CD4-positive, alpha-beta T cell treated with Interleukin-17A for 1 hour (primary cell): ENCODE results near the gene SPSB1.

Experiments
- DNase-seq: peaks from one replicate; pipeline ENCODE4 v3.0.0-alpha.2; 2020

Gene SPSB1

DNA sequence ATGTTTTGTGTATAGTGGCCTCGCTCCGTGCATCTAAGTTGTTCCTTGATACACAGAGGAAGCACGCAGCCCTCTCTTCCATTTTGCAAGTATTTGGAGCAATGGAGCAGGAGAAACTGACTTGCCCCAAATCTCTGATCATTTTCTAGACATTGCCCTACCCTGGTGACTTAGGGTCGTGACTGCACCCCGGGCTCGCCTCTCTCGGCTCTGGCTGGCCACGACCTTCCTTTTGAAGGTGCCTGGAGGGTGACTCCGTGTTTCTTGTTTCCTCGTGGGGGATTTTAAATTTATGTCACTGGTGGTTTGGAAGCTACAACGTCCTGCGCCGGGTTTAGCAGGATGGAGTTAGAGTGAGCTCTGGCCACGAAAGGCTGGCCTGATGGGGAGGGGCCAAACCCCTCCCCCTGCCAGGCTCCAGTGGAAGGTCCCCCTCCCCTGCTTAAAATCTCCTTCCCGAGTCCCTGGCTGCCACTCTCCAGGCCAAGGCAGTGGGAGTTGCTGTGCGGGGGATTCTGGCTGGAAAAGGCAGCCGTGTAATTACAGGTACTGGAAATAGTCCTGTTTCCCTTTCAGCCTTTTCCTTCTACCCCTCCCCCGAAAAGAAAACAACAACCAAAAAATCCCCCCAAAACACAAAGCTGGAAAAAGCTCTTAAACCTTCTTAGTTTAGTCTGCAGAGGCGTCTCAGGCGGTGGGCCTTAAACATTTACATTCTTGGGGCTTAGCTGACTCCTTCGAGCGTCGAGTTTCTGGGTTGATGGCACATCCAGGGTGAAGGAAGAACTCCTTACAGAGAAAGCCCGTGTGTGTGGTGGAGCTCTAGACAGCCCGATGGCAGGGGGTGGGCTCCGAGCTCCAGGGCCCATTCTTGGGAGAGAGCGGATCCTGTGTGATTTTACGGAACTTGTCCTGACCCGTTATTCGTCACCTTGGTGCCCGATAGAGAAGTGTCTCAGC, 28.1 kb downstream of the SPSB1 start:
- no peak for DNase-seq

DNA sequence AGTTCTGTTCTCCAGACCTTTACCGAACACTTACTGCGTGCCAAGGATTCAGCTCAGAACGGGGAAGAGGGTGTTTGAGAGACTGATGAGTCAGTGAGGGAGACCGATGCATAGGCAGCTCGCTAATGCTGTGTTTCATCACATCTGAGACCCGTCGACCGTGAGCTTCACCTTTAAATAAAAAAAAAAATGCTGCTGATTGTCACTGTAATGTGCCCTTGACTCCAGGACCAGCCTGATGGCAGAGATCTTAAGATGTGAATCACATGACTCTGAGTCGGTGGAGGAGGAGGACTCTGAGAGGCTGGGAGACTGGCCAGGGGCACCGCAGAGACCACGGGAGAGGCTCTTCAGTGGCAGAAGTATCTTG, 28.8 kb downstream of the SPSB1 start:
- no peak for DNase-seq

- no peak for DNase-seq
Measured at GRCh38 chr1:9321986-9322660, 29.4 kb downstream of the SPSB1 start.

DNA sequence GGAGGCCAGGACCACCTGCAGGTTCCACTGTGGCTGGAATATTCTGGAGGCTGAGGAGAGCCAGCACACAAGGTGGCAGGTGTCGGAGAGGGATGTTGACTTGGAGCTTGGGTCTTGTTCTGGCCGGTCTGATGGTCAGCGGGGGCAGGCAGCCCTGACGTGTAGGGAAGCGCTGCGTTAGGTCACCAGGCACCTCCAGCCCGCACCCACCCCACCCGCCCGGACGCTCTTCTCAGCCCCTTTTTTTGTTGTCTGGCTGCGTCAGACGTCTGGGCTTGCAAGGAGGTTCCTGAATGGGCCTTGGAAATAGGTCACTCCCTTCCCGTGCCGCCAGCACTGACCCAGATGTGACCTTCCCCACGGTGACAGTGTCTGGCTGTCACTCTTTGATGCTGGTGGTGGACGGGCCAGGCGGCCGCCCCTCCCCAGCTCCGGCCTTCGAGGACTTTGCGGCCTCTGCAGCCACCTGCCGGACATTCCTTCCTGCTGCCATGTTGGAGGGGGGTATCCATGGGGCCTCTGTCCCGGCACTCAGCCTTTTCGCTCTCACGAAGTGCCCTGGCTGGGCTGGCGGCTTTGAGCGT, 30.1 kb downstream of the SPSB1 start:
- DNase-seq: no peak

DNA sequence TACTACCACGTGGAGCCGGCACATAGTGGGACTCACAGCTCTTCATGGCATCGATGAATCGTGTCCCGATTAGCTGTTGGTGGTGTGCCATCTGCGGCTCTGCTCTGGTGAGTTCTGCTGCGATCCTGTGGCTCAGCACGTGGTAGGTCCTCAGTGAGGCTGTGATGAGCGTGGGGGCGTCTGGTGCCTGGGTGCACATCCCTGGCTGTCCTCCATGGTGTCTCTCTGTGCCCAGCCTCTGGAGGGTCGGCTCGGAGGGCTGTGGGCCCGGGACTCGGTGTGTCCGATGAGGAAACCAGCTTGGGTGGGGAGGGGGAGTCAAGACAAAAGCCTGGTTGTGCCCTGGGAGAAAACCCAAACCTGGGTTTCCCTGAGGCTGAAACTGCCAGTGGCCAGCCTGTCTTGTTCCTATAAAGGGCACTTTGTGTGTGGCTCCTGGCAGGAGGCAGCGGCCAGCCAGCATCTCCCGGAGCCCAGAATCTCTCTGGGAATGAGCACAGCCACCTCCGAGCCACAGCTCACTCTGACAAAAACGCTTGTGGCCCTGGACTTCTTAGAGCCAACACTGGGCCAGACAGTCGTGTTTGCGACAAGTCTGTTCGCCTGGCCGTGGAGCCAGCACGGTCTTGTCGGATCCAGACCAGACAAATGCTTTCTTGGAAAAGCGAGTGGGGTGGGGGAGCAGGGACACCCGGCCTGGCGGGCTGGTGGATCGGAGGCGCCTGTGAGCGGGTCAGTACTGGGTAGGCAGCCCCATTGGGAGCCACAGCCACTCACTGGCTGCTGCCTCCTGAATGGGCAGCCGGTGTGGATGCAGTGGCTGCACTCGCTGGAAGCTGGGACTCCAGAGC, 31.8 kb downstream of the SPSB1 start:
- DNase-seq: no peak

DNA sequence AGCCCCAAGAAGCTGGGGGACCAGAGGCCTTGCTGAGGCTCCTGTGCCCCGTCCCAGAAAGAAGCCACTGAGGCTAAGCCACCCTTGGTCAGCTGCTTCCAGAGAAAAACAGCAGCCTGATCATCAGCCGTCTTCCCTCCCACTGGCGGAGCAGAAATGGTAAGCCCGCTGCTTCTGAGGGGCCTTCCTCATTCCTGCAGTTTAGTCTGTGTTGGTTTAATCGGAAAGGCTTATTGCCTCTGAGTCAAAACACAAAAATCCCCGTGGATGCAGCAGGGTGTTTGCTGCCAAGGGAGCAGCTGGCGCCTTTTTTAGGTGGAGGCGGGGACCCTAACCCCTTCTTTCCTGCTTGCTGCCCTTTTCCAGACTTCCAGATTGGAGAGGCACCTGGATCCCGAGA, 33.9 kb downstream of the SPSB1 start:
- no peak for DNase-seq

GRCh38 chr1:9328201-9328600, 35.5 kb downstream of the SPSB1 start:
- no peak for DNase-seq

DNA sequence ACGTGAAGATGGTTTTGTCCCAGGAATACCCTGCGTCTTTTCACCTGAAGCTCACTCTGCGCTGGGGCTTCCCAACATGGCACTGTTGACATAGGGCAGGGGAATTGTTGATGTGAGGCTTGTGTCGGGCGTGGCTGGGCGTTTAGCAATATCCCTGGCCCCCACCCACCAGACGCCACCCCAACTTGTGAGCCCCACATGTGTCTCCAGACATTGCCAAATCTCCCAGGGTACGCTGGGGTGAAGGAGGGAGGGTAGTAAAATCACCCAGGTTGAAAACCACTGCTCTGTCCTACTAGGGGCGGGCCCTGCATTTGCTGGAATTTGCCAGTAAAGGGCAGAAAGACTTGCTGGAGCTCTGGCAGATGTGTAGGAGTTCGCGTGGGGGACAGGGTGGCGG, 36.0 kb downstream of the SPSB1 start:
- DNase-seq: no peak

DNA sequence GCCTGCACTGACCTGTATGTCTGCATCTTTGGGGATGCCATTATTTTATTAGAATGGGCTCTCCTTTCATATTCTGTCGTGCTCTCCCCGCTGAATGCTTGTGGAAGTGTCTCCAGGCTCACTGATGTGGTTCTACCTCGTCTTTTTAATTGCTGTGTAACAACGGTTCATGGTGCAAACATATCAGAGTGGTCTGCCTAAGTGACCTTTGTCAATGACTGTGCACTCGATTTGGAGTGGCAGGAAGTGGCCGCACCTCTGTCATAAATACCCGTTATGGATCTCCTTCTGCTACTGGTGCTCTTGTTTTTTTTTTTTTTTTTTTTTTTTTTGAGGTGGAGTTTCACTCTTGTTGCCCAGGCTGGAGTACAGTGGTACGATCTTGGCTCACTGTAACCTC, 38.3 kb downstream of the SPSB1 start:
- no peak for DNase-seq

DNA sequence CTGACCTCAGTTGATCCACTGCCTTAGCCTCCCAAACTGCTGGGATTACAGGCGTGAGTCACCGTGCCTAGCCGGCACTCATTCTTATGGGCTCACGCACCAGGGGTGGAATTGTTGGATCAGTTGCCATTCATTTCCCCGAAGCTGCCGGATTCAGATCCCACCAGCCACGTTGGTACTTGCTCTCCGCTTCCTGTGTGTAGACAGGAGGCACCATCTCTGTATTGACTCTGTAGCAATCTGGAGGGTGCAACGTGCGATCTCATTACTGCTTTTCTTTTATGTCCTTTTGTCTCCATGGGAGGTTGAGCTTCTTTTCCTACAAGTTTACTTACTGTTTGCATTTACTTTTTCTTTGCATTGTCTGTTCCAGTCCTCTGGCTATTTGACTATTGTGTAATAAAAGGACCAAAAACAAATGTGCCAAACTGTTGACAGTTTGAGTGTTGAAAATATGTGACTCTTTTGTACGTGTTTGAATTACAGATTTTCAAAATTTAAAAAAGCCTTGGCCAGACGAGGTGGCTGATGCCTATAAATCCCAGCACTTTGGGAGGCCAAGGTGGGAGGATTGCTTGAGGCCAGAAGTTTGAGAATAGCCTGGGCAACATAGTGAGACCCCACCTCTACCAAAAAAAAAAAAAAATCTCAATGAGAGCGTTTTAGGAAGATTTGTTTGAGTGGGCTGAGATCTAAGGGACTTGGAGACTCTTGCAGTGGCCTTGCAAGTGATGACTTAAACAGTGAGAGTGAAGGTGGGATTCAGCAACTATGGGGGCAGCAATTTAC, 39.1 kb downstream of the SPSB1 start:
- no peak for DNase-seq

GRCh38 chr1:9332513-9333143, 39.9 kb downstream of the SPSB1 start:
- DNase-seq: no peak

DNA sequence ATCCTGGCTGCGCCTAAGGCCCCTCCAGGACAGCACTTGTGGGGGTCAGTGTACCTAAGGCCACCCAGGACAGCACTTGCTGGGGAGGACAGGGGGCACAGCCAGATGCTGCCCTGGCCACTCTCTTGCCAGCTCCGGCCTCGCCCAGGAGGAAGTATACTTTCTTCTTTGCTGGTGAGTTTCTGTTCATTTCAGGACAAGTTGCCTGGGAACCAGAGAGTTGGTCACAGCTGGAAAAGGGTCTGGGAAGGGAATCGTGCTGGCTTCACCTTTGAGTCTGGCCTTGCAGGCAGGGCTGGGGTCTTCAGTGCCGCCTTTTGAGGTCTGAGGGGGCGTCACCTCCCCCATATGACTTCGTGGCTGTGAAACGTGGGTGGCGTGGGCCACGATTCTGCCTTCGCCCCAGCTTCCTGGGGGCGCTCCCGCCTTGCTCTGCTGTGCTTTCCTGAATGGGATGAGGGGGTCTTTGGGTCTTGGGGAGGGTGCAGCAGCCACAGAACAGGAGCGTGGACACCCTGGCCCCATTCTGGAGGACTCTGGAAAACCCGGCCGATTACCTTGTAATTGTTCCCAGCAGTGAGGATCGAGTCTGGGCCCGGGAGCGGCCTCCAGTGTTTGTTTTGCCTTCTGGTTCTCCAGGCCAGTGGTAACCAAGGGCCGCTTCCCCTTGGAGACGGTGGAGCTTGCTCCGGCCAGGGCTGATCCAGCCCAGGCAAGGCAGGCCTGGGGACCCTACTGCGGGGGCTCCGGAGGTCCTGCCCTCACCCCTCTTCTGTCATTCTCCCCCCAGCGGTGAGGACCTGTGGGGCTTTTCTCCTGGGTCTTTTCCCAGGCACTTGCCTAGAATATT, 45.9 kb downstream of the SPSB1 start:
- DNase-seq: no peak

- no peak for DNase-seq
Measured at GRCh38 chr1:9340172-9340854, 47.6 kb downstream of the SPSB1 start.

- peak; percentile 2 for DNase-seq
Measured at GRCh38 chr1:9340864-9341263, 48.2 kb downstream of the SPSB1 start.

- DNase-seq: no peak
Measured at GRCh38 chr1:9341301-9341845, 48.7 kb downstream of the SPSB1 start.

GRCh38 chr1:9343269-9343668, 50.6 kb downstream of the SPSB1 start:
- DNase-seq: no peak

GRCh38 chr1:9344426-9345200, 51.9 kb downstream of the SPSB1 start:
- no peak for DNase-seq

DNA sequence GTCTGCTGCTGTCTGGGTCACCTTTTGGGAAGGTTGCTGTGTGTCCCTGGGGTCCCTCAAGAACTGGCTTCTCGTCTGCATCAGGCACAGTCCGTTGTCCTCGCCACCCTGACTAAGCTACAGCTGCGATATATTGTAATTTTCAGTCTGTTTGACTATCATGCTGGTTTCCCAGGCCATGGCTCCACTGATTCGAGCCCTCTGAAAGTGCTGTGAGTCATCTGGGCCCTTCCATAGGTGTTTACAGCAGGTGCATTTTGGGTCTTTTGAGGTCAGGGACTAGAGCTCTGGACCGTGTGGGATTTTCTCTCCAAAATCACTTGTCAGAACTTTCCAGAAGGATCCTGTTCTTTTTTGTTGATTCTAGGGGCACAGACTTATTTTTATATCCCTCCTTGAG, 52.8 kb downstream of the SPSB1 start:
- no peak for DNase-seq

- DNase-seq: no peak
Measured at GRCh38 chr1:9345922-9346321, 53.2 kb downstream of the SPSB1 start.
